Right cardiac atrium (tissue), 5 donors: ENCODE data around the gene KIAA0513. TPM values are rescaled to one million over a fixed set of nuclear protein-coding genes. Genes with fewer than 3 reads are reported as not detected.

ENCODE experiments used
- ATAC-seq, 2 donors: fragments of 200-7000 bp; cut with Tn5 transposase; one replicate each; pipeline versions ENCODE4 v1.8.0 to v1.9.1; 2020; ENCODE audit warnings: moderate library complexity in 2 of 2, mild to moderate bottlenecking in 1 of 2
- DNase-seq, 3 donors: peaks; one replicate each; pipeline ENCODE4 v3.0.0-alpha.2; 2020
- H3K27ac ChIP-seq: one replicate; pipeline ENCODE4 v1.5.1; 2013; ENCODE audit warnings: mild to moderate bottlenecking, low read length, control low read depth, moderate library complexity
- H3K27me3 ChIP-seq: one replicate; pipeline ENCODE4 v1.6.1; 2013; ENCODE audit not compliant: control insufficient read depth, insufficient read depth
- H3K4me1 ChIP-seq: one replicate; pipeline ENCODE4 v1.6.1; 2013; ENCODE audit warnings: low read length; ENCODE audit not compliant: control insufficient read depth, insufficient read depth
- H3K4me3 ChIP-seq: one replicate; pipeline ENCODE4 v1.5.1; 2013; ENCODE audit warnings: low read length, control low read depth
- H3K9me3 ChIP-seq: one replicate; pipeline ENCODE4 v1.6.1; 2013; ENCODE audit warnings: low read length; ENCODE audit not compliant: control insufficient read depth
- WGBS: extraction: QIAGEN DNeasy Blood & Tissue Kit; methylation state at CpG from one replicate; pipeline ENCODE4 v1.1.7; 2013; 5-methylcytosine and 5-hydroxymethylcytosine counted together
- intact Hi-C, 4 donors: fragments of 100-400 bp; cut with DNase I; formaldehyde crosslinking; loops; one replicate each; pipeline versions ENCODE4 v1.11.0 to v1.14.0; 2022 to 2023
- polyA plus RNA-seq: library from polyadenylated mRNA; stranded (reverse); fragments of 200-250 nt; gene quantifications from one replicate; pipeline ENCODE4 v1.2.3, GENCODE V29; 2013
- total RNA-seq, 4 donors: library from RNA; stranded (reverse); fragmentation: NEBNext Ultra II Directional; extraction: Animal tissue kit (Norgen Biotek cat#: 25700); gene quantifications; one replicate each; pipeline ENCODE4 v1.2.1, GENCODE V29; 2021
- donor health status: healthy with polysubstance abuse.
- donor health status: DM: no; HTN: yes; CAD: no.
- donor health status: DM: no; HTN: no; CAD: no.
- donor health status: DM: no; HTN: yes; CAD: no; lungs with severe emphysema.
- donor health status: DM: yes; HTN: yes; CAD: no.

Gene KIAA0513
- total and polyA plus RNA-seq, 5 donors, result 6.7 to 13.5 (median 12.2) TPM

GRCh38 chr16:85137323-85138072, 109.9 kb downstream of the KIAA0513 start:
- Histone ChIP-seq H3K4me3 (peak overlapping the region; percentile 17), H3K27me3 (no peaks in the 10 kb centered on the region), H3K4me1 (peaks cover 18% of the 10 kb centered on the region), H3K9me3 (no peaks in the 10 kb centered on the region), H3K27ac (peak overlapping the region; percentile 61)
- ATAC-seq (peak; percentile 93 to 94), DNase-seq (peak; percentile 97 to 99 (median 98))
- intact Hi-C loops, result loop anchor here in 1 of 4 donors (10.0 kb wide), 1 partner anchor 63 kb away; no protein-coding TSS in a partner anchor
- WGBS, result 1% methylated on average over 29 of the region's 29 CpGs

GRCh38 chr16:85138073-85138824, 110.7 kb downstream of the KIAA0513 start:
- H3K4me3 ChIP-seq, result no peak overlapping the region
- H3K9me3 ChIP-seq, result no peaks in the 10 kb centered on the region
- no peaks in the 10 kb centered on the region for H3K27me3 ChIP-seq
- peaks cover 18% of the 10 kb centered on the region for H3K4me1 ChIP-seq
- 74% methylated on average over 12 of the region's 12 CpGs for WGBS
- H3K27ac ChIP-seq, result no peak overlapping the region
- intact Hi-C loops, result loop anchor here in 1 of 4 donors (10.0 kb wide), 1 partner anchor 63 kb away; no protein-coding TSS in a partner anchor
- DNase-seq (peak in 1 of 3 donors; percentile 51), ATAC-seq (no peak)

GRCh38 chr16:85138825-85139627, 111.4 kb downstream of the KIAA0513 start:
- peak in 1 of 3 donors; percentile 41 for DNase-seq
- H3K9me3 ChIP-seq, result no peaks in the 10 kb centered on the region
- 89% methylated on average over 16 of the region's 16 CpGs for WGBS
- intact Hi-C loops, result loop anchor here in 1 of 4 donors (10.0 kb wide), 1 partner anchor 64 kb away; no protein-coding TSS in a partner anchor
- H3K4me3 ChIP-seq, result no peak overlapping the region
- H3K4me1 ChIP-seq, result peaks cover 20% of the 10 kb centered on the region
- no peaks in the 10 kb centered on the region for H3K27me3 ChIP-seq
- ATAC-seq, result no peak
- H3K27ac ChIP-seq, result no peak overlapping the region

GRCh38 chr16:85139881-85140339, 112.3 kb downstream of the KIAA0513 start:
- 86% methylated on average over 9 of the region's 9 CpGs for WGBS
- Histone ChIP-seq H3K27ac (no peak overlapping the region), H3K9me3 (no peaks in the 10 kb centered on the region), H3K4me1 (peaks cover 20% of the 10 kb centered on the region), H3K27me3 (no peaks in the 10 kb centered on the region), H3K4me3 (no peak overlapping the region)
- DNase-seq (peak in 1 of 3 donors; percentile 25), ATAC-seq (no peak)
- intact Hi-C loops, result loop anchor here in 1 of 4 donors (10.0 kb wide), 1 partner anchor 65 kb away; no protein-coding TSS in a partner anchor

- H3K27me3 ChIP-seq, result no peaks in the 10 kb centered on the region
- ATAC-seq, result no peak
- peaks cover 16% of the 10 kb centered on the region for H3K4me1 ChIP-seq
- no peak overlapping the region for H3K4me3 ChIP-seq
- 84% methylated on average over 12 of the region's 12 CpGs for WGBS
- no peaks in the 10 kb centered on the region for H3K9me3 ChIP-seq
- DNase-seq, result peak in 1 of 3 donors; percentile 24
- H3K27ac ChIP-seq, result no peak overlapping the region
- intact Hi-C loops, result no loop called here
These were observed 112.9 kb downstream of the KIAA0513 start for GRCh38 chr16:85140455-85141012.

- Histone ChIP-seq H3K27me3 (no peaks in the 10 kb centered on the region), H3K9me3 (no peaks in the 10 kb centered on the region), H3K4me3 (no peak overlapping the region), H3K4me1 (peaks cover 13% of the 10 kb centered on the region), H3K27ac (no peak overlapping the region)
- intact Hi-C loops, result no loop called here
- DNase-seq (peak; percentile 64 to 88 (median 84)), ATAC-seq (peak in 1 of 2 donors; percentile 20)
- WGBS, result 66% methylated on average over 17 of the region's 17 CpGs
These were observed 114.0 kb downstream of the KIAA0513 start for GRCh38 chr16:85141491-85142128.

GRCh38 chr16:85142129-85142513, 114.5 kb downstream of the KIAA0513 start:
- peaks cover 9% of the 10 kb centered on the region for H3K4me1 ChIP-seq
- no peak overlapping the region for H3K4me3 ChIP-seq
- WGBS, result 90% methylated on average over 7 of the region's 7 CpGs
- DNase-seq (peak in 1 of 3 donors; percentile 43), ATAC-seq (no peak)
- H3K27me3 ChIP-seq, result no peaks in the 10 kb centered on the region
- H3K27ac ChIP-seq, result no peak overlapping the region
- intact Hi-C loops, result no loop called here
- H3K9me3 ChIP-seq, result no peaks in the 10 kb centered on the region

GRCh38 chr16:85142771-85143211, 115.2 kb downstream of the KIAA0513 start:
- Histone ChIP-seq H3K27me3 (no peaks in the 10 kb centered on the region), H3K27ac (no peak overlapping the region), H3K4me1 (peaks cover 8% of the 10 kb centered on the region), H3K4me3 (no peak overlapping the region), H3K9me3 (no peaks in the 10 kb centered on the region)
- 77% methylated on average over 19 of the region's 19 CpGs for WGBS
- intact Hi-C loops, result no loop called here
- DNase-seq (peak in 2 of 3 donors; percentile 33 to 62), ATAC-seq (no peak)
